ENCODE measurements around the gene SGSM1. TPM values are rescaled to one million over a fixed set of nuclear protein-coding genes. Genes with fewer than 3 reads are reported as not detected.
A peak's percentile ranks its signal among the peaks of the same experiment; 100 is the strongest.

SGSM1 gene
- total RNA-seq, 1 donor from 2014 or later, result 11.6 TPM

DNA sequence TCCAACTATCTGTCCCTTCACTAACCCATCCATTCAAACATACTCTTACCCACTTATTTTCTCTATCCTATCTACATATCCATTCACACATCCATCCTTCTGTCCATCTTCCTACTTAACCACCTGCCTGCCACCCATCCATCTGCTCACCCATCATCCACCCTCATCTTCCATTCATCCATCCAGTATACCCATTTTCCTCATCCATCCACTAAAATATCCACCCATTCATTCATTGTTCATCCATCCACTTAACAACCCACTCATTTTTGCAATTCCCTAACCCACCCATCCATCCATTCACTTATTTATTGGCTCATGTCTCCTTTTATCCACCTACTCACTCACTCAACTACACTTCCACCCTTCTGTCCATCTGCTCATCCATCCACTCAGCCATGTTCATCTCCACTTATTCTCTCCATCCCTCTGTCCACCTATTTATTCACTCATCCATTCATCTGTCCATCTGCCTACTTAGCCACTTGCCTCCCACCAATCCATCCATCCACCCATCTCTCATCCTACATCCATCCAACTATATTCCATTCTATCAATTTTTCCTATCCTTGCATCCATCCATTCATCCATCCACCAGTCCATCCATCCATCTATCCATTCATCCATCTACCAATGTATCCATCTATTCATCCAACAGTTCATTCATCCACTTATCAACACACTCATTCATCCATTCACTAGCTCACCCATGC lies 129.9 kb downstream of the SGSM1 start:
- ATAC-seq (no peak), DNase-seq (no peak)
- intact Hi-C loops (cut with micrococcal nuclease), result loop anchor here (5.0 kb wide), 1 partner anchor 121 kb away; no protein-coding TSS in a partner anchor

DNA sequence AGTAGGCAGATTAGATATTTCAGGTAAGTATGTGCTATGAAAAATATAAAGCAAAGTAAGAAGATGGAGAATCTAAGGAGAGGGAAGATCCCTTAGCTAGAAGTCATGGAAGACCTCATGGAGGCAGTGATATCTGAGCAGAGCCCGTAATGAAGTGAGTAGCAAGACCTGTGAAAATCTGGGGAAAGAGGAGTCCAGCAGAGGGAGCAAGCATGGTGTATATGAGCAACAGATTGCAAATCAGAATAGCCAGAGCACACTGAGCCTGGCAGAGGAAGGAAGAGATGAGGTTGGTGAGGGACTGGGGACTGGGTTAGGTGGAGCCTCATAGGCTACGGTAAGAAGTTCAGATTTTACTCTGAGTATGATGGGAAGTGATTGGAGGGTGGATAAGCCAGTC lies 131.1 kb downstream of the SGSM1 start:
- intact Hi-C loops (cut with micrococcal nuclease), result loop anchor here (5.0 kb wide), 1 partner anchor 120 kb away; no protein-coding TSS in a partner anchor
- no peak for ATAC-seq
- no peak for DNase-seq

- DNase-seq (no peak), ATAC-seq (peak; percentile 32)
- intact Hi-C loops (cut with micrococcal nuclease), result loop anchor here (5.0 kb wide), 1 partner anchor 118 kb away; no protein-coding TSS in a partner anchor
Observed at GRCh38 chr22:24938741-24939341, 132.8 kb downstream of the SGSM1 start.

- DNase-seq, result no peak
- no peak for ATAC-seq
- intact Hi-C loops (cut with micrococcal nuclease), result no loop called here
Observed at GRCh38 chr22:24942301-24942700, 136.3 kb downstream of the SGSM1 start.

- DNase-seq (no peak), ATAC-seq (no peak)
- intact Hi-C loops (cut with micrococcal nuclease), result no loop called here
Observed at GRCh38 chr22:24944217-24944937, 138.4 kb downstream of the SGSM1 start.

DNA sequence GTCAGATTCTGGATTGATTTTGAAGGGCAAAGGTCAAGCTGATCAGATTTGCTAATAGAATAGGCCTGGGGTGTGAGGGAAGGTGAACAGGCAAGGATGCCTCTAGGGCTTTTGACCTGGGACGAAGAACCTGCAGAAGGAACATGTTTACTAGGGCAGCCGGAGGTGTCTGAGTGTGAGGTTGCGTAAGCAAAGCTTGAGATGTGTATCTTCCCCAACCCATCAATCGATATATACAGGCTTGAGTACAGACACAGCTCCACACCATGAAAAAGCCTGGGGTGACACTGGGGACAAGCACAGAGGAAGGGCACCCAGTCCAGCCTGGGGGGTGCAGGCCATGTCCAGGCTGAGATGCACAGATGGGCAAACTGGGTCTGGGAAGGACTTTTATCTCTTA lies 139.4 kb downstream of the SGSM1 start:
- intact Hi-C loops (cut with micrococcal nuclease), result no loop called here
- ATAC-seq, result no peak
- DNase-seq, result no peak

GRCh38 chr22:24947383-24947782 lies 141.4 kb downstream of the SGSM1 start:
- ATAC-seq (no peak), DNase-seq (no peak)
- intact Hi-C loops (cut with micrococcal nuclease), result no loop called here

- intact Hi-C loops (cut with micrococcal nuclease), result no loop called here
- ATAC-seq (no peak), DNase-seq (no peak)
Observed at GRCh38 chr22:24947881-24948280, 141.9 kb downstream of the SGSM1 start.

- intact Hi-C loops (cut with micrococcal nuclease), result no loop called here
- DNase-seq (no peak), ATAC-seq (no peak)
Observed at GRCh38 chr22:24948356-24949202, 142.6 kb downstream of the SGSM1 start.

DNA sequence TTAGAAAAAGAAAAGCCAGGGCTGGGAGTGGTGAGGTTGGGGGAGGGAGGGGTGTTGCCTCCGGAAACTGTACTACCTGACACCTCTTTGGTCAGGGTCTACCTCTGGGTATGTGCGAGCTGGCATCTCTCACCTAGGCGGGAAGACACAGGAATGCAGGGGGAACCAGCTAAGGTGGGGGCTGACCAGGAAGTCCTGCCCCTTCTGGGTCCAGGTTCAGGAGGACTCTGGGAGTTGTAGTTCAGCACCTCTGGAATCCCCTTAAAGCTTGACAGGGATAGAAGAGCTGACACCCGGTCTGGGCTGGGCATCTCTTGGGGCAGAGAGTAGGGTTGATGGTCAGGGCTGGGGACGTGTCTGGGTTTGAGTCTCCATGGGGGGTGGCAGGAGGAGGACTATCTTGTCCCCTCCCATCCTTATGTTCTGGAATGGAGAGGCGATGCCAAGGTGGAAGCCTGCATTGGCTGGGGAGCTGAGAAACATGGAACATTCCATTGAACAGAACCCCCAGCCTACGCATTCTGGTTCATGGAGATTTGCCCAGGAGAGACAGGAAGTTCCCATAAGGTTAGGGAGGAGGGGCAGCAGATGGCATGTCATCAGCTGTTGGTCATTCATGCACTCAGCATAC lies 144.4 kb downstream of the SGSM1 start:
- no peak for ATAC-seq
- DNase-seq, result no peak
- intact Hi-C loops (cut with micrococcal nuclease), result loop anchor here (2.0 kb wide), 1 partner anchor 98 kb away; no protein-coding TSS in a partner anchor

DNA sequence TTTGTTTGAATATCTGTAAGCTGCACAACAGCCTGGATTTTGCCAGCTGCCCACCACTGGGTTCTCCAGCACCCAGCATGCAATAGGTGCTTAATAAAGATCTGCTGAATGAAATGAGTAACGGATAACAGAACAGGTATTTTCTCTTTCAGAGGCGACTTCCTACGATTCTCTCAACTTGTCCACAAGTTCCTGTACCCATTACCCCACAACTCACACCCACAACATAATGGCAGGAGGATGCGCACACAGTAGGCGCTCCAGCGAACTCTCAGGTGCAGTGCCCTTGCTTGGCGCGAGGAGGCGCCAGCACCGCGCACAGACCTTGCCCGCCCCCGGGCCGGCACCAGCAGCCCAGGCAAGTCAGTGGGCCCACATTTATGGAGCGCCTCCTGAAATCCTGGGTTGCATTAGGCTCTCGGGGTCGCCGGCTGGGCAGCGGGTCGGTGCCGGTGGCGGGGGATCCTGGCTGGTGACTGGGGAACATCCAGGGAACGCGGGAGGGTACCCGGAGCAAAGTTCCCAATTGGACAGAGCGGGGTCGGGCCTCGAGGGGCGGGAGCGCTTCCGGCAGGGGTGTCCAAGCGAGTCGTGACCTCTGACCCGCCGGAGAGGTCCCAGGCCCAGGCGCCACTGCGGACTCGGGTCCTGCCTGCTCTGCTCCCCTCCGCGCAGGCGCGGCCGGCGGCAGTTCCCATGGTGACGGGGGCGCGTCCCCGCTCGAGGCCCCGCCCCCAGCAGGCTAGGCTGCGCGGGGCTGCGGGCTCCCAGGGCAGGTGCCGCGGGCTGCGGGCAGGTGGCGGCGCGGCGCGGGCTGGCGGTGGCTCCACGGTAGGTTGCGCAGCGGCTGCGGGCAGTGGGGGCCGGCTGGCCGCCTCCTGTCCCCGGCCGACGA lies 146.2 kb downstream of the SGSM1 start, which contains the start of gene KIAA1671:
Gene KIAA1671, plus strand, starts transcription at position 775 of the 895 bp plus-strand sequence. CDS start 75,284 bp downstream, outside the sequence.
- ATAC-seq (peak; percentile 98), DNase-seq (peak; percentile 92)
- intact Hi-C loops (cut with micrococcal nuclease), result loop anchor here (2.0 kb wide), 1 partner anchor 97 kb away; no protein-coding TSS in a partner anchor

DNA sequence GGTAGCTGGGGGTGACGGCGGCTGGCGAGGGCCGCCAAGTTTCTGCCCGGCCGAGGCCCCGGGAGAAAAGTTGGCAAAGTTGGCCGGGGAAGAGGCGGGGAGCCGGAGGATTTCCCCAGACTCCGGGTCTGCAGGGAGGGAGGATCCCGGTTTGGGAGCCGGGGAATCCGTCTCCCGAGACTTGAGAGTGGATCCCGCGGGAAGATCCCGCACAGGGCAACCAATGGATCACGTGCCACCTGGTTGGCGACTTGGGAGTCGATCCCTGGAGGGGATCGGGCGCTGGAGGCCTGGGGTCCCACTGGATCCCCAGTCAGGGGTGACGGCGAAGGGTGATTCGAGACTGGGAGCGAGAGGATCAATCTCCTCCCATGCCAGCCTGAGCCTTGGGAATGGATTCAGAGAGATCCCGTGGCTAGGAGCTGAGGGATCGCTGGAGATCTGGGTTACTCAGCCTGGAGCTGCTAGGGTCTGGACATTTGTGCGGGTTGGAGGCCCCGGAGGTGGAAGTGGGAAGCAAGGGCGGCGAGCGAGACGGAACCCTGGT lies 146.9 kb downstream of the SGSM1 start:
- DNase-seq (no peak), ATAC-seq (peak; percentile 32)
- intact Hi-C loops (cut with micrococcal nuclease), result no loop called here

GRCh38 chr22:24953384-24954113 lies 147.5 kb downstream of the SGSM1 start:
- intact Hi-C loops (cut with micrococcal nuclease), result no loop called here
- peak; percentile 66 for DNase-seq

GRCh38 chr22:24954114-24954463 lies 148.1 kb downstream of the SGSM1 start:
- no peak for DNase-seq
- intact Hi-C loops (cut with micrococcal nuclease), result no loop called here
- no peak for ATAC-seq

More at GRCh38 chr22:24953384-24954113, 147.5 kb downstream of the SGSM1 start:
- peak; percentile 31 for ATAC-seq

DNA sequence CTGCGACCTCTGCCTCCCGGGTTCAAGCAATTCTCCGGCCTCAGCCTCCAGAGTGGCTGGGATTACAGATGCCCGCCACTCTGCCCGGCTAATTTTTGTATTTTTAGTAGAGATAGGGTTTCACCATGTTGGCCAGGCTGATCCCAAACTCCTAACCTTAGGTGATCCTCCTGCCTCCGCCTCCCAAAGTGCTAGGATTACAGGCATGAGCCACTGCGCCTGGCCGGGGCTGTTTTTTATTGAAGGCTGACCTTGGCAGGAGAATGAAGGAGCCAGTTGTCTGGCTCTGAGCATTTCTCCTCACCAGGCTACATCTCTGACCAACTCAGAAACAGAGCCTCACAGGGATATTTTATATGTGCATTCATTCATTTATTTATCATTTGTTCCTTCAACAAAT lies 148.8 kb downstream of the SGSM1 start:
- DNase-seq (no peak), ATAC-seq (no peak)
- intact Hi-C loops (cut with micrococcal nuclease), result no loop called here

GRCh38 chr22:24957043-24957442 lies 151.0 kb downstream of the SGSM1 start:
- intact Hi-C loops (cut with micrococcal nuclease), result no loop called here
- DNase-seq (no peak), ATAC-seq (no peak)

Measured in left ventricle myocardium superior (tissue), 1 donor.